ENCODE data around the gene ZRSR2. TPM values are rescaled to one million over a fixed set of nuclear protein-coding genes. Genes with fewer than 3 reads are reported as not detected.
"Not testable (repeated sequence)": the region's sequence is repeated elsewhere in the genome, so short reads cannot be mapped to it uniquely, and the experiment has no call there.

The ZRSR2 gene
- total and polyA plus RNA-seq, 9 of the 15 experiments (the other 6 are each of a cell fraction or from before 2014, with no cell fraction given): 3.5 to 19.5 (median 8.6) TPM

DNA sequence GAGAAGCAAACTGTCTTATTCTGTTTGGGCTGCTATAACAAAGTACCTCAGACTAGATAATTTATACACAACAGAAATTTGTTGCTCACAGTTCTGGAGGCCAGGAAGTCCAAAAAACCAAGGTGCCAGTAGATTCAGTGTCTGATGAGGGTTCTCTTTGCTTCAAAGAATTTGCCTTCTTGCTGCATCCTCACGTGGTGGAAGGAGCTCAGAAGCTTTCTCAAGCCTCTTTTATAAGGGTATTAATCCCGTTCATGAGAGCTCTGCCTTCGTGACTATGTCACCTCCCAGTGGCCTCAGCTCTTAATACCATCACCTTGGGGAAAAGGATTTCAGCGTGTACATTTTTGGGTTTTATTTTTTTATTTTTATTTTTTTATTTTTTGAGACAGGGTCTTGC lies 32.1 kb upstream of the ZRSR2 start:
- Histone ChIP-seq H3K4me1 (replicated peaks in 1 of 2; ENCODE audit: control insufficient read depth in 2 of 2, insufficient read depth in 2 of 2, low read length in 2 of 2) (no peaks in the 10 kb centered on the region), H3K4me2 (ENCODE audit: insufficient read depth, low read length) (no peak overlapping the region), H4K20me1 (replicated peaks; ENCODE audit: control insufficient read depth, insufficient read depth, low read length) (no peaks in the 10 kb centered on the region), H3K79me2 (ENCODE audit: control insufficient read depth, insufficient read depth, low read length) (no peaks in the 10 kb centered on the region), H3K27ac (ENCODE audit: extremely low read depth, low read depth, low read length) (no peak overlapping the region), H3K27me3 (ENCODE audit: control insufficient read depth in 2 of 2, insufficient read depth in 2 of 2, low read length in 2 of 2) (no peaks in the 10 kb centered on the region), H3K9ac (ENCODE audit: insufficient read depth in 1 of 2, low read depth in 2 of 2, low read length in 2 of 2) (no peak overlapping the region), H3K9me3 (replicated peaks; ENCODE audit: control insufficient read depth, insufficient read depth, low read depth, low read length) (no peaks in the 10 kb centered on the region), H3K4me3 (no peak overlapping the region), H3K9me1 (ENCODE audit: control insufficient read depth, insufficient read depth, low read length) (peaks cover 3% of the 10 kb centered on the region), H3K36me3 (ENCODE audit: control insufficient read depth, insufficient read depth, low read length) (no peaks in the 10 kb centered on the region), H2AFZ (ENCODE audit: low read depth, low read length) (no peak overlapping the region)
- DNase-seq (ENCODE audit: extremely low read depth in 1 of 4, low spot score in 3 of 4) (no peak), FAIRE-seq (no peak), ATAC-seq (no peak)
- in situ Hi-C loops (cut with MboI): loop anchor here (25.0 kb wide), 1 partner anchor 679 kb away; no protein-coding TSS in a partner anchor
- ChIA-PET CTCF (ENCODE audit: low intra/inter-chr PET ratio) (no interaction called here), POLR2A (no interaction called here)
- TF ChIP-seq EP300 (IDR thresholded peaks at IDR 0.05; ENCODE audit: low read length) (no peak), ZNF253 (CRISPR knock-in tag; conservative IDR thresholded peaks at IDR 0.05) (no peak), TARDBP (IDR thresholded peaks at IDR 0.05) (no peak), ILF3 (IDR thresholded peaks at IDR 0.05; ENCODE audit: borderline replicate concordance) (no peak), ZBTB17 (CRISPR knock-in tag; IDR thresholded peaks at IDR 0.05) (no peak), FOXM1 (IDR thresholded peaks at IDR 0.05; ENCODE audit: low read depth) (no peak), FOXM1 (CRISPR knock-in tag; IDR thresholded peaks at IDR 0.05; ENCODE audit: low read depth) (no peak), ESRRA (IDR thresholded peaks at IDR 0.05; ENCODE audit: borderline replicate concordance, low read depth) (no peak), HMG20B (CRISPR knock-in tag; IDR thresholded peaks at IDR 0.05) (no peak), GATAD2A (IDR thresholded peaks at IDR 0.05) (no peak), SIN3A (IDR thresholded peaks at IDR 0.05; ENCODE audit: borderline replicate concordance in 2 of 2, control insufficient read depth in 1 of 2, low read depth in 2 of 2, low read length in 2 of 2) (no peak)
- TF ChIP-seq, protein P1, sequence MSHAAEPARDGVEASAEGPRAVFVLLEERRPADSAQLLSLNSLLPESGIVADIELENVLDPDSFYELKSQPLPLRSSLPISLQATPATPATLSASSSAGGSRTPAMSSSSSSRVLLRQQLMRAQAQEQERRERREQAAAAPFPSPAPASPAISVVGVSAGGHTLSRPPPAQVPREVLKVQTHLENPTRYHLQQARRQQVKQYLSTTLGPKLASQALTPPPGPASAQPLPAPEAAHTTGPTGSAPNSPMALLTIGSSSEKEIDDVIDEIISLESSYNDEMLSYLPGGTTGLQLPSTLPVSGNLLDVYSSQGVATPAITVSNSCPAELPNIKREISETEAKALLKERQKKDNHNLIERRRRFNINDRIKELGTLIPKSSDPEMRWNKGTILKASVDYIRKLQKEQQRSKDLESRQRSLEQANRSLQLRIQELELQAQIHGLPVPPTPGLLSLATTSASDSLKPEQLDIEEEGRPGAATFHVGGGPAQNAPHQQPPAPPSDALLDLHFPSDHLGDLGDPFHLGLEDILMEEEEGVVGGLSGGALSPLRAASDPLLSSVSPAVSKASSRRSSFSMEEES (CRISPR knock-in tag; IDR thresholded peaks at IDR 0.05): no peak
- 49% methylated on average over 4 of the region's 4 CpGs for WGBS (ENCODE audit: insufficient coverage, low coverage, missing lambda C conversion rate)
- intact Hi-C loops (cut with micrococcal nuclease): no loop called here
- BruUV-seq (replicated peaks): no TSS peak

DNA sequence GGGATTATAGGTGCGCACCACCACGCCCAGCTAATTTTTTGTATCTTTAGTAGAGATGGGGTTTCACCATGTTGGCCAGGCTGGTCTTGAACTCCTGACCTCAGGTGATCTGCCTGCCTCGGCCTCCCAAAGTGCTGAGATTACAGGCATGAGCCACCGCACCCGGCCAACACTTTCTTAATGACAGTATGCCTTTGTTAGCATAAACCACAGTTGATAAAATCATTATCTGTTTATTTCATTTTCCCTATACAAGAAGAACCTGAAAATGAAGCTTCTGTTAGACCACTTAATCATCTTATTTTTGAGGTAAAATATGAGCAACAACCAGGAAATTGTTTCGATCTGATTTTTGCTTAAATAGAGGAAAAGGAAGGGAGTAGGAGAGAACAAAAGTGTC lies 30.4 kb upstream of the ZRSR2 start:
- 67% methylated on average over 4 of the region's 6 CpGs for WGBS (ENCODE audit: insufficient coverage, low coverage, missing lambda C conversion rate)
- H4K20me1 ChIP-seq (replicated peaks; ENCODE audit: control insufficient read depth, insufficient read depth, low read length); FAIRE-seq; H3K4me1 ChIP-seq (replicated peaks in 1 of 2; ENCODE audit: control insufficient read depth in 2 of 2, insufficient read depth in 2 of 2, low read length in 2 of 2); H3K4me3 ChIP-seq; DNase-seq (ENCODE audit: extremely low read depth in 1 of 4, low spot score in 3 of 4); BruUV-seq (replicated peaks); H3K27me3 ChIP-seq (ENCODE audit: control insufficient read depth in 2 of 2, insufficient read depth in 2 of 2, low read length in 2 of 2); H3K9me1 ChIP-seq (ENCODE audit: control insufficient read depth, insufficient read depth, low read length); H3K9ac ChIP-seq (ENCODE audit: insufficient read depth in 1 of 2, low read depth in 2 of 2, low read length in 2 of 2); H2AFZ ChIP-seq (ENCODE audit: low read depth, low read length); H3K9me3 ChIP-seq (replicated peaks; ENCODE audit: control insufficient read depth, insufficient read depth, low read depth, low read length); ATAC-seq; H3K36me3 ChIP-seq (ENCODE audit: control insufficient read depth, insufficient read depth, low read length); H3K4me2 ChIP-seq (ENCODE audit: insufficient read depth, low read length); H3K27ac ChIP-seq (ENCODE audit: extremely low read depth, low read depth, low read length); H3K79me2 ChIP-seq (ENCODE audit: control insufficient read depth, insufficient read depth, low read length); CTCF ChIA-PET (ENCODE audit: low intra/inter-chr PET ratio): not testable (repeated sequence)
- POLR2A ChIA-PET: interaction anchor here (0.6 kb wide), 1 partner anchor 461 kb away, joined by 3 read pairs; no protein-coding TSS in a partner anchor
- in situ Hi-C loops (cut with MboI) (loop anchor here (25.0 kb wide), 1 partner anchor 677 kb away; no protein-coding TSS in a partner anchor), intact Hi-C loops (cut with micrococcal nuclease) (loop anchor here (2.0 to 5.0 kb wide), 3 partner anchors 213 to 687 kb away; no protein-coding TSS in a partner anchor)
